Loucy (cell line): ENCODE data around the gene DIP2A.

Source experiments
- CTCF ChIP-seq: fragments of 200-600 bp; sonication (generic); conservative IDR thresholded peaks from 2 replicates; pipeline ENCODE4 v1.5.1; 2014; ENCODE audit warnings: mild to moderate bottlenecking, antibody characterized with exemption, low read length
- EZH2phosphoT487 ChIP-seq: fragments of 200-600 bp; IDR thresholded peaks from 2 replicates; pipeline ENCODE4 v1.6.1; 2018; ENCODE audit warnings: antibody characterized with exemption, mild to moderate bottlenecking, moderate library complexity, borderline replicate concordance

GRCh38 chr21:46431448-46431847, 27.2 kb upstream of the DIP2A start:
- TF ChIP-seq CTCF = no peak
- TF ChIP-seq EZH2phosphoT487 = no peak
